DMS53 treated with DMSO at 0.1 percent for 48 hours (cell line): ENCODE measurements around the gene PCAT7.
"Not testable (repeated sequence)": the region's sequence is repeated elsewhere in the genome, so short reads cannot be mapped to it uniquely, and the experiment has no call there.

ENCODE experiments used
- DNase-seq: peaks from one replicate; lab custom pipeline; 2025; ENCODE audit not compliant: unreplicated experiment; lab: John Stamatoyannopoulos, UW

Gene PCAT7

DNA sequence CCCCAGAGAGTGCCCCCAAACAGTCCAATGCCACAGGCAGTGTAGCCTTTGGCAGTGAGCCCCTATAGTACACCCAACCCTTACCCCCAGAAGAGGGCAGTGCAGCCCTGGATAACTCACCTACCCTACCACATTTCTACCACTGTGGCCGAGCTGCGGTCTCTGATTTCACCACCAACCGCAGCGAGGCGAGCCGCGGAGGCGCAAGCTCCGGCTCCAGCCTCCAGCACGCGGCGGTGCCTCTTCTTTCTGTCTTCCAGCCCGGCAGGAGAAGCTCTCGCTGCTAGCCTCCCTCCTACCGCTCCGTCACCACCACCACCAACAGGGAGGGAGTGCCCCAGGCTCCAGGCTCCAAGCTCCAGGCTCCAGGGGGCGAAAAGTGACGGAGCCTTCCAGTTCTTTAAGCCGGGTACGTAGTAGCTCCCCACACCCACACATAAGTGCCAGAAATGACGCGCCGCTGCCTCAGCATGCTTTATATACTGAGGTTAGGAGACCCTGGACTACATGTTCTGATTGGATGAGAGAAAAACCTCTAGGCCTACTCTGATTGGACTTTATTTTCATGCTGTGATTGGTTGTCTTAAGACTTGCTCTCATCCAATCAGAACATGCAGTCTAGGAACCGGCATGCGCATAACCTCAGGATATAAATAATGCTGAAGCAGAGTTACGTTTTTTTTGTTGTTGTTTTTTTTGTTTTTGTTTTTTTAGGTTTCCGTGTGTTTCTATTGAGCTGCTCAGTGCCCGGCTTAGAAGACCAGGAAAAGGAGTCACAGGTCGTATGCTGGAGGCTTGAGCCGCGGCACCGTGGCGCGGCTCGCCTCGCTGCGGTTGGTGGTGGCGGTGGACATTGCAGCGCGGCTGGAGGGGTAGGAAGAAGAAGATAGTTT, at the start of gene PCAT7:
PCAT7 (plus strand) TSS at position 645 of the 893 bp plus-strand sequence.
- peak; percentile 78 for DNase-seq

GRCh38 chr9:94506370-94506769, 48.5 kb upstream of the PCAT7 start:
- not testable (repeated sequence) for DNase-seq

- DNase-seq: peak; percentile 10
Measured at GRCh38 chr9:94507531-94508258, 47.2 kb upstream of the PCAT7 start.

DNA sequence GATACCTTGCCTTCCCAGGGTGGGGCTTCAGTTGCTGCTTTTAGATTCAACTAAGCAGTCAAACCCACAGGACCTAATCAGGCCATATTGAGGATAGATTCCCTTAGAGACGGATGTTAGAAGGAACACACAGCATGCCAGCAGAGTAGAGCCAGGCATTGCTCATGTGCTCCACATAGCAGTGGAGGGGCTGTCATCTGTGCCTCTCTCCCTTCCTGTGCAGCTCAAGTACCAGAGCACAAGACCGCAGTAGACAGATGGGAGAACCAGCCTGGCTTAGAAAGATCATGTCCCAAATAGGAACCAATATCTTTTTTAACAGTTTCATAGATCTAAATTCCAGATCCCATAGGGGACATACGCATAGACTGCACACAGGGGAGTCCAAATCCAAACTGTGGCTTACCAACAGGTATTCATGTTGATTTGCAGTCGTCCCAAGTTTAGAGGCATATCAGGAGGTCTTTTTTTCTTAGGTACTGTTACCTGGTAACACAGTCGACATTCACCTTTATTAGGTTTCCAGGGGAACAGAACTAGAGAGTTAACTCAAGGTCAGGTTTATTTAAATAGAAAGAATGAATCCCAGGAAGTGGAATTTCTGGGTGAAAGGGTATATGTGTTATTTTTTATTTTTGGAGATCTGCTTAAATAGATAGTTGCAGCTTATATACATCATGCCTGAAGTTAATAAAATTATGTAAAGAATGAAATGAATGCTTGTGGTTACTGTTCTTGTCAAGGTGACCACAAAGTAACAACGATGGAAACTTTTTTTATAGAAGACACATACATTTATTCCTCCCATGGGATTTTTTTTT, 43.5 kb upstream of the PCAT7 start:
- DNase-seq: no peak

GRCh38 chr9:94511955-94512265, 43.0 kb upstream of the PCAT7 start:
- DNase-seq: no peak

DNA sequence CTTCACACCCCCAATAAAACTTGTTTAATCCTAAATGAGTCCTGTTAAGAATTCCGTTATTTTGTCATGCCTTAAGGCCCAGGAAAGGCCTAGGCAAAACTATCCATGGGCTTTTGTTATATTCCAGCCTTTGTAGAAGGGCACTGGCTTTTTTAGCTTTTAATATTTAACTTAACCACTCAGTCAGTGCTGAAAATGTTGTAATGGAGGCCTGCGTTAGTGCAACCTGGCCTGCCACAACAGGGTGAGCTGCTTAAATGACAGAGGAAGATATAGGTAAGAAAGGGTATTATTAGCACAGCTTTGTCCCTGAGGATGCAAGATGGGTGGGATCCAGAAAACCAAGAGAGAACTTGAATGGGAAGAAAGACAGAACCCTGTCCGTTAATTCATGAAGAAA, 40.2 kb upstream of the PCAT7 start:
- no peak for DNase-seq

DNA sequence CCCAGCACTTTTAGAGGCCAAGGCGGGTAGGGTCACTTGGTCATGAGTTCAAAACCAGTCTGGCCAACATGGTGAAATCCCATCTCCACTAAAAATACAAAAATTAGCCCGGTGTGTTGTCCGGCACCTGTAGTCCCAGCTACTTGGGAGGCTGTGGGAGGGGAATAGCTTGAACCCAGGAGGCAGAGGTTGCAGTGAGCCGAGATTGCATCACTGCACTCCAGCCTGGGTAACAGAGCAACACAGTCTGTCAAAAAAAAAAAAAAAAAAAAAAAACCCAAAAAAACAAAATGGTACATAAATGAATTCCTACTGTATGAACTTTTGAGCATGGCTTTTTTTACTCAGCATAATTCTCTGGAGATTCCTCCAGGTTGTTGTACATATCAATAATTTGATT, 37.6 kb upstream of the PCAT7 start:
- no peak for DNase-seq

DNA sequence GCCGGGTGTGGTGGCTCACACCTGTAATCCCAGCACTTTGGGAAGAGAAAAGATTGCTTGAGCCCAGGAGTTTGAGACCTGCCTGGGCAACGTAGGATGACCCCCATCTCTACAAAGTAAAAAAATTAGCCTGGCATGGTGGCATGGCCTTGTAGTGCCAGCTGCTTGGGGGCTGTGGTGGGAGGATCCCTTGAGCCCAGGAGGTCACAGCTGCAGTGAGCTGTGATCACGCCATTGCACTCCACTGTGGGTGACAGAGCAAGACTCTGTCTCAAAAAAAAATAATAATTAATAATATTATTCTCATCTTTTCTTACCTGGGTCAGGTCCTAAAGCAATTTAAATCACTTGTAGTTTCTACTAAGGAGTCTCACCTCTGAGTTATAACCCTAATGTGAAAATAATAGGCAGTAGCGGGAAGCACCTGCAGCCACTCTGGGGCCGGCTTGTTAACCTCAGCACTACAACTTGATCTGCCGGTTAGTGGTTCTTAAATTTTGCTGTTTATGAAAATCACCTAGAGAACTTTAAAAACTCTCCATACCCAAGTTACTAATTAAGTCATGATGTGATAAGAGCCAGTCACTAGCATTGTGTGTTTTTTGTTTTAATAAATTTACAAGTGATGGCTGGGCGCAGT, 29.4 kb upstream of the PCAT7 start:
- DNase-seq: no peak

- no peak for DNase-seq
Measured at GRCh38 chr9:94526271-94526670, 28.6 kb upstream of the PCAT7 start.

DNA sequence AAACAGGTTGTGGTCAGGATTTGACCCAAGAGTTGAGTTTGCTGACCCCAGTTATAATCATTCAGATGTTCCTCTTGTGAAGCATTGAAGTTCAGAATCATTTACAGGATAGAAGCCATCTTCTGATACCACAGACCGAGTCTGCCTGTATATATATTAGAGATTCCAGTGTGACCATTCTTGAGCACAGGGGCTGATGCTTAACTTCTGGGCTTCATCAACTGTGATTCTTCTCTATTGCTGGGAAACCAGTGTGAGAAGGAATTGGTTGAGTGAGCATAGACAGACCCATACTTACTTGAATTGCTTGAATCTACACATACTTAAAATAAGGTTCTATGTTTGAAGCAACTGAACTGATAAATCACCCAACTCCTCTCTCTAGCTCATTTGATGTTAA, 27.9 kb upstream of the PCAT7 start:
- DNase-seq: no peak

GRCh38 chr9:94528886-94529285, 26.0 kb upstream of the PCAT7 start:
- no peak for DNase-seq

GRCh38 chr9:94533155-94533554, 21.7 kb upstream of the PCAT7 start:
- peak; percentile 6 for DNase-seq

DNA sequence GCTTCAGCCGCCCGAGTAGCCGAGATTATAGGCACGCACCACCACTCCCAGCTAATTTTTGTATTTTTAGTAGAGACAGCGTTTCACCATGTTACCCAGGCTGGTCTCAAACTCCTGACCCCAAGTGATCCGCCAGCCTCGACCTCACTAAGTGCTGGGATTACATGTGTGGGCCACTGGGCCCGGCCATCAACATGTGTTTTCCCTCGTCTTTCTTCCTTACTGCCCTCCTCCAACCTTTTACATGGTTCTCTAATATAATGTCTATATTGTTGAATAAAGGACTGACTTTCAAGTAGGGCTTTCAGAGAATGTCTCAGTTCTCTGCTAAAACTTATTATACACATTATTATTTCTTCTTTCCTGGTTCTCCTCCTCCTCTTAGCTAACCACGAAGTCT, 21.3 kb upstream of the PCAT7 start:
- no peak for DNase-seq

- DNase-seq: no peak
Measured at GRCh38 chr9:94534901-94535300, 20.0 kb upstream of the PCAT7 start.

DNA sequence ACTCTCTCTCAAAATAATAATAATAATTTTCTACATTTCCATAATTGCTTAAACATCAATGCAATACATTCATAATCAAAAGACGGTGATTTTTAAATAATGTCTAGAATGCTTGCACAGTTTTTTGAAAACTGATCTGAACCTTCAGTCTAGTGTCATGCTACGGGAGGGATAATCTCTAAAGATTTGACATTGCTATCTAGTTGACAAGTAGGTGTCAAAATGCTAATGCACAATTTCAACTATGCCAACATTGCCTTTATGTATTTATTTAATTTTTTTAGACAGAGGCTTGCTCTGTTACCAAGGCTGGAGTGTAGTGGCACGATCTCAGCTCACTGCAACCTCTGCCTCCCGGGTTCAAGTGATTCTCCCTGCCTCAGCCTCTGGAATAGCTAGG, 16.0 kb upstream of the PCAT7 start:
- DNase-seq: no peak

- DNase-seq: not testable (repeated sequence)
Measured at GRCh38 chr9:94544335-94544734, 10.5 kb upstream of the PCAT7 start.

- no peak for DNase-seq
Measured at GRCh38 chr9:94545940-94546339, 8.9 kb upstream of the PCAT7 start.

GRCh38 chr9:94553029-94553938, 1.6 kb upstream of the PCAT7 start:
- peak; percentile 46 for DNase-seq

DNA sequence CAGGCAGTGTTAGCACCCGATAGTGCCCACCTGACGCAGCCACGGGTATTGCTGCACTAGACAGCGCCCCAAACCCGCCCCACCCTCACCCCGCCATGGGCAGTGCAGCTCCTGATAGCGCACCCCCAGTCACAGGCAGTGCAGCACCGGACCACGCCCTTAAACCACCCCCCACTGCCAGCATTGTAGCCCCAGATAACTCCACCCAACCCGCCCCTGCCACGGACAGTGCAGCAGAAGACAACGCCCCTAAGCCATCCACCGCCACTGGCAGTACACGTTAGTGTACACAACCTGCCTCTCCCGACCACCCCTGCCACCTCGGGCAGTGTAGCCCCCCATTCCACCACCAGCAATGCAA, 825 bp upstream of the PCAT7 start:
- no peak for DNase-seq

GRCh38 chr9:94557376-94557775, 2.5 kb downstream of the PCAT7 start:
- no peak for DNase-seq
